H9 (cell line): ENCODE data around the gene CTXN3. TPM values are rescaled to one million over a fixed set of nuclear protein-coding genes. Genes with fewer than 3 reads are reported as not detected.

Experiments
- DNase-seq: peaks from one replicate; pipeline ENCODE4 v3.0.0-alpha.2; 2017
- H2AFZ ChIP-seq: one replicate; pipeline ENCODE4 v1.6.1; 2013; ENCODE audit warnings: mild to moderate bottlenecking, low read length, control low read depth, moderate library complexity
- H2AK5ac ChIP-seq: 2 replicates; pipeline ENCODE4 v1.6.1; 2013; ENCODE audit warnings: low read length, control low read depth, mixed read lengths; ENCODE audit not compliant: insufficient read length
- H2BK120ac ChIP-seq: one replicate; pipeline ENCODE4 v1.6.1; 2013; ENCODE audit warnings: low read depth, mild to moderate bottlenecking, low read length, control low read depth, inconsistent platforms; ENCODE audit not compliant: poor library complexity, severe bottlenecking
- H2BK12ac ChIP-seq: 2 replicates; pipeline ENCODE4 v1.6.1; 2013; ENCODE audit warnings: low read length, control low read depth, mixed read lengths, low read depth; ENCODE audit not compliant: insufficient read length
- H2BK15ac ChIP-seq: 2 replicates; pipeline ENCODE4 v1.6.1; 2013; ENCODE audit warnings: low read depth, low read length, control low read depth
- H2BK20ac ChIP-seq: one replicate; pipeline ENCODE4 v1.6.1; 2013; ENCODE audit warnings: low read depth, mild to moderate bottlenecking, low read length, control low read depth, inconsistent platforms; ENCODE audit not compliant: poor library complexity, severe bottlenecking
- H2BK5ac ChIP-seq: 2 replicates; pipeline ENCODE4 v1.6.1; 2013; ENCODE audit warnings: low read length, control low read depth, mixed read lengths; ENCODE audit not compliant: insufficient read length
- H3K14ac ChIP-seq: 2 replicates; pipeline ENCODE4 v1.6.1; 2013; ENCODE audit warnings: low read length, control low read depth; ENCODE audit not compliant: insufficient read depth
- H3K18ac ChIP-seq: 2 replicates; pipeline ENCODE4 v1.6.1; 2013; ENCODE audit warnings: low read depth, mild to moderate bottlenecking, mixed read lengths, low read length, control low read depth; ENCODE audit not compliant: insufficient read length
- H3K23ac ChIP-seq: 2 replicates; pipeline ENCODE4 v1.6.1; 2013; ENCODE audit warnings: low read length, control low read depth, mixed read lengths, low read depth; ENCODE audit not compliant: insufficient read length
- H3K23me2 ChIP-seq: 2 replicates; pipeline ENCODE4 v1.6.1; 2013; ENCODE audit warnings: low read depth, mild to moderate bottlenecking, mixed read lengths, low read length, control low read depth; ENCODE audit not compliant: insufficient read length, poor library complexity, severe bottlenecking
- H3K27ac ChIP-seq: 2 replicates; pipeline ENCODE4 v1.5.1; 2013; ENCODE audit warnings: low read length, control low read depth, mixed read lengths, low read depth; ENCODE audit not compliant: insufficient read length
- H3K27me3 ChIP-seq: 2 replicates; pipeline ENCODE4 v1.6.1; 2013; ENCODE audit warnings: low read length, control low read depth, inconsistent platforms; ENCODE audit not compliant: insufficient read depth
- H3K4ac ChIP-seq: 2 replicates; pipeline ENCODE4 v1.6.1; 2013; ENCODE audit warnings: low read depth, mild to moderate bottlenecking, control low read depth, inconsistent platforms, low read length, moderate library complexity
- H3K4me1 ChIP-seq: 2 replicates; pipeline ENCODE4 v1.6.1; 2013; ENCODE audit warnings: low read length, control low read depth, inconsistent platforms; ENCODE audit not compliant: insufficient read depth
- H3K4me2 ChIP-seq: 2 replicates; pipeline ENCODE4 v1.6.1; 2013; ENCODE audit warnings: low read length, control low read depth, mixed read lengths; ENCODE audit not compliant: insufficient read length, insufficient read depth
- H3K56ac ChIP-seq: 2 replicates; pipeline ENCODE4 v1.6.1; 2013; ENCODE audit warnings: low read depth, mild to moderate bottlenecking, mixed read lengths, low read length, control low read depth; ENCODE audit not compliant: insufficient read length
- H3K79me1 ChIP-seq: 2 replicates; pipeline ENCODE4 v1.6.1; 2013; ENCODE audit warnings: low read depth, mild to moderate bottlenecking, moderate library complexity, low read length, control low read depth, inconsistent platforms; ENCODE audit not compliant: insufficient read depth, poor library complexity, severe bottlenecking
- H3K79me2 ChIP-seq: 2 replicates; pipeline ENCODE4 v1.6.1; 2013; ENCODE audit warnings: low read length, control low read depth, inconsistent platforms; ENCODE audit not compliant: insufficient read depth
- H3K9ac ChIP-seq: 2 replicates; pipeline ENCODE4 v1.6.1; 2013; ENCODE audit warnings: low read length, control low read depth, mixed read lengths; ENCODE audit not compliant: insufficient read length; ENCODE audit errors: extremely low read depth
- H3K9me3 ChIP-seq: one replicate; pipeline ENCODE4 v1.6.1; 2013; ENCODE audit warnings: low read depth, low read length, inconsistent platforms; ENCODE audit not compliant: control insufficient read depth
- H3T11ph ChIP-seq: one replicate; pipeline ENCODE4 v1.6.1; 2013; ENCODE audit warnings: mild to moderate bottlenecking, low read length, control low read depth, inconsistent platforms
- H4K20me1 ChIP-seq: one replicate; pipeline ENCODE4 v1.6.1; 2013; ENCODE audit not compliant: control insufficient read depth, insufficient read length, insufficient read depth
- H4K5ac ChIP-seq: 2 replicates; pipeline ENCODE4 v1.6.1; 2013; ENCODE audit warnings: low read depth, mild to moderate bottlenecking, mixed read lengths, low read length, control low read depth; ENCODE audit not compliant: insufficient read length
- H4K8ac ChIP-seq: replicated peaks from 2 replicates; pipeline ENCODE4 v1.6.1; 2013; ENCODE audit warnings: low read length, control low read depth, mixed read lengths, low read depth; ENCODE audit not compliant: insufficient read length
- H4K91ac ChIP-seq: 2 replicates; pipeline ENCODE4 v1.6.1; 2013; ENCODE audit warnings: low read depth, mild to moderate bottlenecking, moderate library complexity, mixed read lengths, low read length, control low read depth; ENCODE audit not compliant: insufficient read length
- H3K27ac Mint-ChIP-seq, 3 experiments: 2 replicates in 2 of 3; 3 replicates in 1 of 3; pipeline ENCODE4 v1.8.0; 2020 to 2021; ENCODE audit warnings: mixed read lengths in 3 of 3, mild to moderate bottlenecking in 1 of 3, moderate library complexity in 1 of 3
- H3K27me3 Mint-ChIP-seq: 2 replicates; pipeline ENCODE4 v1.8.0; 2021; ENCODE audit warnings: low read depth, mild to moderate bottlenecking, moderate library complexity, mixed read lengths
- H3K36me3 Mint-ChIP-seq, 3 experiments: 2 replicates in 2 of 3; 3 replicates in 1 of 3; pipeline ENCODE4 v1.8.0; 2020 to 2021; ENCODE audit warnings: low read depth in 3 of 3, mixed read lengths in 3 of 3; ENCODE audit not compliant: insufficient read depth in 1 of 3
- H3K4me1 Mint-ChIP-seq, 2 experiments: 2 replicates each; pipeline ENCODE4 v1.8.0; 2020; ENCODE audit warnings: mixed read lengths in 2 of 2
- H3K4me3 Mint-ChIP-seq, 2 experiments: 2 replicates in 1 of 2; 3 replicates in 1 of 2; pipeline ENCODE4 v1.8.0; 2020 to 2021; ENCODE audit warnings: mild to moderate bottlenecking in 2 of 2, mixed read lengths in 2 of 2, moderate library complexity in 1 of 2
- H3K9me3 Mint-ChIP-seq, 2 experiments: 2 replicates in 1 of 2; 3 replicates in 1 of 2; pipeline ENCODE4 v1.8.0; 2020; ENCODE audit warnings: mild to moderate bottlenecking in 2 of 2, mixed read lengths in 2 of 2, moderate library complexity in 1 of 2
- WGBS: extraction: QIAGEN DNeasy Blood & Tissue Kit; methylation state at CpG from one replicate; pipeline ENCODE4 v1.1.7; 2013; ENCODE audit warnings: missing lambda C conversion rate, low lambda C conversion rate, mixed read lengths; ENCODE audit not compliant: insufficient read length; ENCODE audit errors: extremely low coverage; 5-methylcytosine and 5-hydroxymethylcytosine counted together
- total RNA-seq: library from RNA; stranded (reverse); gene quantifications from 2 replicates; pipeline ENCODE4 v1.2.1, GENCODE V29; 2021
- TF ChIP-seq, protein P1 (sequence below): fragments of 200-600 bp; sonication (generic); conservative IDR thresholded peaks from 3 replicates; pipeline ENCODE4 v1.8.0; 2021; ENCODE audit warnings: antibody characterized with exemption, mild to moderate bottlenecking

CTXN3 gene
- total RNA-seq, 1 experiment from 2014 or later: not detected

DNA sequence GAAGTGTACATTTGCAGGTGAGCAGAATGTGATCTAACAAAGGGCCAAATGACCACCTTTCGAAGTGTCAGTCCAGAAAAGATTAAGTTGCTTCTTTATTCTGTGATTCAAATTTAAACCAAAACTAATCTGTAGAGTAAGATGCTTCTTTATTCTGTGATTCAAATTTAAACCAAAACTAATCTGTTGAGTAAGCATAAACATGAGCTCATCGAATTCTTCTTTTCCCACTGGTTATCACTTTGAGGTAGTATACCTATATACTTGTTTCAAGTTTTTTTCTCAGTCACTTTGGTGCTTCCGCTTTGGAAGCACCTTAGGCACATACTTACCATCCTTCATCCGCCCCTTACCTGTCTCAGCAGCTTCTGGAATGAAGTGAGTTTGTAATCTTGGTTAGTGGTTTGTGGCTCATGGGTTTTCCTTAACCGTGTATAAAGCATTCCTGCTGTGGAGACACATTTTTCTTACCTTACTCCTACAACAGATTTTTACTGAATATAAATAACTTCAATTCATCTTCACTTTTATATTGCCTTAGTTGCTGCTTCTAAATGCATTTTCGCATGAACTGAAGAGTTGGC lies 40.7 kb upstream of the CTXN3 start:
- Histone ChIP-seq H3K27ac (no peak overlapping the region), H3K14ac (no peak overlapping the region), H3K9me3 (no peaks in the 10 kb centered on the region), H3K27me3 (no peaks in the 10 kb centered on the region; the same call in 1 of the 2 replicates), H4K20me1 (no peaks in the 10 kb centered on the region), H4K91ac (no peak overlapping the region), H3K4me2 (no peak overlapping the region), H3K56ac (no peak overlapping the region), H3T11ph (no peak overlapping the region), H3K23ac (no peak overlapping the region), H3K18ac (no peak overlapping the region), H3K9ac (no peak overlapping the region), H2BK120ac (no peak overlapping the region), H3K79me2 (no peaks in the 10 kb centered on the region), H2BK12ac (no peak overlapping the region), H2BK15ac (no peak overlapping the region), H3K23me2 (no peaks in the 10 kb centered on the region), H2AK5ac (no peak overlapping the region), H4K8ac (no peak overlapping the region), H2AFZ (no peak overlapping the region), H4K5ac (no peak overlapping the region), H3K79me1 (no peaks in the 10 kb centered on the region), H3K4ac (no peak overlapping the region), H3K4me1 (peaks cover 4% of the 10 kb centered on the region; the same call in 1 of the 2 replicates), H2BK20ac (no peak overlapping the region), H2BK5ac (no peak overlapping the region)
- TF ChIP-seq, protein P1, sequence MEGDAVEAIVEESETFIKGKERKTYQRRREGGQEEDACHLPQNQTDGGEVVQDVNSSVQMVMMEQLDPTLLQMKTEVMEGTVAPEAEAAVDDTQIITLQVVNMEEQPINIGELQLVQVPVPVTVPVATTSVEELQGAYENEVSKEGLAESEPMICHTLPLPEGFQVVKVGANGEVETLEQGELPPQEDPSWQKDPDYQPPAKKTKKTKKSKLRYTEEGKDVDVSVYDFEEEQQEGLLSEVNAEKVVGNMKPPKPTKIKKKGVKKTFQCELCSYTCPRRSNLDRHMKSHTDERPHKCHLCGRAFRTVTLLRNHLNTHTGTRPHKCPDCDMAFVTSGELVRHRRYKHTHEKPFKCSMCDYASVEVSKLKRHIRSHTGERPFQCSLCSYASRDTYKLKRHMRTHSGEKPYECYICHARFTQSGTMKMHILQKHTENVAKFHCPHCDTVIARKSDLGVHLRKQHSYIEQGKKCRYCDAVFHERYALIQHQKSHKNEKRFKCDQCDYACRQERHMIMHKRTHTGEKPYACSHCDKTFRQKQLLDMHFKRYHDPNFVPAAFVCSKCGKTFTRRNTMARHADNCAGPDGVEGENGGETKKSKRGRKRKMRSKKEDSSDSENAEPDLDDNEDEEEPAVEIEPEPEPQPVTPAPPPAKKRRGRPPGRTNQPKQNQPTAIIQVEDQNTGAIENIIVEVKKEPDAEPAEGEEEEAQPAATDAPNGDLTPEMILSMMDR: no peak
- no peak for DNase-seq
- Mint-ChIP-seq H3K27me3 (no peaks in the 10 kb centered on the region), H3K36me3 (no peaks in the 10 kb centered on the region), H3K27ac (no peak overlapping the region), H3K9me3 (no peaks in the 10 kb centered on the region), H3K4me3 (no peak overlapping the region), H3K4me1 (peaks cover 7 to 15% of the 10 kb centered on the region in 2 experiments)
- WGBS: no CpG with 5 or more reads among the region's 6 CpGs
